SKM-1 treated with dmso at 0.1 percent for 144 hours (cell line): Measurements from ENCODE around the gene TMEM43.
A peak's percentile ranks its signal among the peaks of the same experiment; 100 is the strongest.

Source experiments
- DNase-seq: peaks from one replicate; lab custom pipeline; 2025; ENCODE audit not compliant: unreplicated experiment; lab: John Stamatoyannopoulos, UW

Gene TMEM43

DNA sequence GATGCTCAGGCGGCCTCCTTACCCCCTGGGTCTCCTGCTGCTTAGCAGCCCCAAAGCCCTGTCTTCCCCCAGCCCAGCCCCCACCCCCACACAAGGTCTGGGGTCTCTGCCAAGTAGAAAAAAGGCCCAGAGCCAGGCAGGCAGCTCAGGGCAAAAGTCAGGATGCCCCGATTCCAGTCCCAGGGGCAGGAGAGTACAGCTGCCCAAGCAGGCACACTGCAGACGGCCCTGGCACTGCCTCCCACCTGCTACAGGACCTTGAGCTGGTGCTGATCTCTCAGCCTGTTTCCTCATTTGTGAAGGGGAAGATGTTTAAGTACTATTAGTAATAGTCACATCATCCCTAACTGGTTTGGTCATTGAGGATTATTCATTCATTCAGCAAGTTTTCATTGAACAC, 12.6 kb downstream of the TMEM43 start:
- no peak for DNase-seq

DNA sequence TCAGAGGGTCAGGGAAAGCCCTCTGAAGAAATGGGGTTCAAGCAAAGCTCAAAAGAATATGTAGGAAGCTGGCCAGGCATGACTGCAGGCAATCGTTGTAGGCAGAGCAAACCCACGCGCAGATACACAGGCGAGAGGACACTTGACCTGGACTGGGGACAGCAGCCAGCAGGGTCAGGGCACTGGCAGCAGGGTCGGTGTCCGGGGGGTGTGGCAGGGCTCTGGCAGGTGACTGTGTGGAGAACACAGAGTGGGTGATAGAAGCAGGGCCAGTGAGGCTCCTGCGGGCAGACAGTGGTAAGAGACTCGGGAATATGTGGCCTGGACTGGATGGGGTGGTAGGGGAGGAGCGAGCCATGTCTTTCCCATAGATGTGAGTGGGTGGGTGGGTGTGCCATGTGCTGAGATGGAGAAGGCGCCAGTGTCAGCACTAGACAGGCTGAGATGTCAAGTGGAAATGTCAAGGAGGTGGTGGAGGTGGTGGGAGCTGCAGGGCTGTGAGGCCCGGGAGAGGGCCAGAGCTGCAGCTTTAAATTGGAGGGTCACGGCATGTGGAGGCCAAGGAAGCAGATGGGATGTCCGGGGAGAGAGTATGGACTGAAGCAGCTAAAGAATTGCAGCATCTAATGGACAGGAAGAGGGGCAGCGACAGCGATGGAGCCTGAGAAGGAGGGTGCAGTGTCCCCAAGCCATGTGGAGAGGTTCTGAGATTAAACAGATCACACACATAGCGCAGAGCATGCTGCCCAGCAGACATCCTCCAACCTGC, 13.4 kb downstream of the TMEM43 start:
- no peak for DNase-seq

GRCh38 chr3:14138878-14139655, 14.2 kb downstream of the TMEM43 start:
- no peak for DNase-seq

GRCh38 chr3:14139771-14140170, 14.9 kb downstream of the TMEM43 start:
- no peak for DNase-seq

- DNase-seq: no peak
Measured at GRCh38 chr3:14140668-14141067, 15.8 kb downstream of the TMEM43 start.

GRCh38 chr3:14141144-14141543, 16.3 kb downstream of the TMEM43 start:
- no peak for DNase-seq

GRCh38 chr3:14141602-14142341, 16.9 kb downstream of the TMEM43 start:
- DNase-seq: no peak

DNA sequence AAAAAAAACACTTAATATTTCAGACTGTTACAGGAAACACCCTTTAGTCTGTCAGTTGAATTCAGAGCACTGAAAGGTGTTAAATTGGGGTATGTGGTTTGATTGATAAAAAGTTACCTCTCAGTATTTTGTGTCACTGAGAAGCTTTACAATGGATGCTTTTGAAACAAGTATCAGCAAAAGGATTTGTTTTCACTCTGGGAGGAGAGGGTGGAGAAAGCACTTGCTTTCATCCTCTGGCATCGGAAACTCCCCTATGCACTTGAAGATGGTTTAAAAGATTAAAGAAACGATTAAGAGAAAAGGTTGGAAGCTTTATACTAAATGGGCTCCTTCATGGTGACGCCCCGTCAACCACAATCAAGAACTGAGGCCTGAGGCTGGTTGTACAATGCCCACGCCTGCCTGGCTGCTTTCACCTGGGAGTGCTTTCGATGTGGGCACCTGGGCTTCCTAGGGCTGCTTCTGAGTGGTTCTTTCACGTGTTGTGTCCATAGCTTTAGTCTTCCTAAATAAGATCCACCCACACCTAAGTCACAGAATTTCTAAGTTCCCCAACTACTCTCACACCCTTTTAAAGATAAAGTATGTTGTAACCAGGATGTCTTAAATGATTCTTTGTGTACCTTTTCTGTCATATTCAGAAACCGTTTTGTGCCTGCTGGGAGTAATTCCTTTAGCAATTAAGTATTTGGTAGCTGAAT, 17.9 kb downstream of the TMEM43 start:
- no peak for DNase-seq

GRCh38 chr3:14143271-14144225, 18.7 kb downstream of the TMEM43 start:
- peak; percentile 23 for DNase-seq

GRCh38 chr3:14144423-14145075, 19.7 kb downstream of the TMEM43 start:
- DNase-seq: peak; percentile 94

DNA sequence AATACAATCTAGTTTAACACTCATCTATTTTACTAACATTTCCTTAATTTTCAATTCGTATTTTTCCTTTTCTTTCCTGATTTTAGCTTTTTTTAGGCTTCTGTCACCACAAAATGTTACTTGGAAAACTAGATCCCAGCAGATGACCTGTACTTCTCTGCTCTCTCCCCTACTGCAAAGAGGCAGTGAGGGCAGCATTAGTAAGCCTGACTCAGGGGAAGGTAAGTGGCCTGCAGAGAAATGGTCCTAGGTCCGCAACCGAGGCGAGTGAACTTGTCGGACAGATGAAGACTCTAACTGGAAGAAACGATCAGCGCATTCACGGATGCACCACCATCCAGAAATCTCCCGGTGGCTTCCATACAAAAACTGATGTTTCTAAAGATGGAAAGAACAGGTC, 20.4 kb downstream of the TMEM43 start:
- no peak for DNase-seq

DNA sequence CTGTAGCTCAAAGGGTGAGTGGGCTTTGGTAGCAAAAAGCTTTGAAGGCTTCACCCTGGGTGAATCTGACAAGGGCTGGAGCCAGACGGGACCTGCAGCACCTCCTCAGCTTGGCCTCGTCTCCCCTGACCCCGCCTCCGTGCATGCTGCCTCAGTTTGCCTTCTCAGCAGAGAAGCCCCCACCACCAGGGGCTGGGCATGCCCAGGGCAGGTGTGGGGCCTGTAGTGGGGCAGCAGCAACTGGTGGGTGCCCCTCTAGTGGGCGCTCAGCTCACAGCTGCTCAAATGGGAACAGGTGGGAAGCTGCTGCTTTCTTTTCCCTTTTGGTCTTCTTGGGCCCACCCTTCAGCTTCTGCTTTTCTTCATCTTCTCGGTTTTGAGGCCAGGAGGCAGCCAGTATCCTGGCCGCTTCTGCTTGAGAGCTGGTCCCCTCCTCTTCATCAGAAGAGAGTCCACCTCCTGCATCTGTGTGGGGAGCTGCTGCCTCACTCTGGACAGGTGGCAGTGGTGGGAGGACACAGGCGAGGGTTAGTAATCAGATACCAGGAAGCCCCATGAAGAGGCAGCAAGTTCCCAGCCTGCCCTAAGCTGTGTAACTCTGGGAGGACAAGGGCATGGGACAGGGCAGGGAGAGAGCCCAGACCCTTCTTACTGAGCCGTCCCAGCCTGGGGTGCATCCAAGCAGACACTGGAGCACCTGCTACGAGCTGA, 21.0 kb downstream of the TMEM43 start:
- DNase-seq: no peak

DNA sequence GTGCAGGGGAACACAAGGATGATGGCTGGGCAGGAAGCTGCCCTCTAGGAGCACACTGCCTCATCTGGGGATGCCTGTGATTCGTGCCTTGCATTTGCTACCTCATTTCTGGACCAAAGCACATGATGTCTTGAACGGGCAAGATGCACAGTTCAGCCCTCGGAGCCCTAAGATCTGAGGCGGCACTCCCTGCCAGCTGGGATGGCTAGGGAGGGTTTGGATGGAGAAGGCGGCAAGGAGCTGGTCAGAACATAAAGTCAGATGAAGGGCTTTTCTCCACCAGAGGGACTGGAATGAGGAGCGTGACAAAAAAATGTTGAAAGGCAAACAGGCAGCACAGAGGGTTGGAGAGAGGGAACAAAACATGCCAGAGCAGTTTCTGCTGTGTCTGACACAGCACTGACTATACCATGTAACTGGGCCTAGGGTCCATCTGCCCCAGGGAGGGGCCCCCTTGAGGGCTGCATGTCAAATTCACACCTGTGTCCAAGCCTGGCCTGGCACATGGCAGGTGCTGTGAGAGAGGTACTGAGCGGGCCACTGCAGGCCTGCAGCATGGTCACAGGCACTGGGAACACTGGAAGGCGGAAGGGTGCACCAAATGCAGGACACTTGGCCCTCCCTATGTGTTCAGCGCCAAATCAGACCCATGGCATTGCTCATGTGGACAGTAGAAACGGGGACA, 21.7 kb downstream of the TMEM43 start:
- no peak for DNase-seq

GRCh38 chr3:14147066-14147435, 22.2 kb downstream of the TMEM43 start:
- no peak for DNase-seq

DNA sequence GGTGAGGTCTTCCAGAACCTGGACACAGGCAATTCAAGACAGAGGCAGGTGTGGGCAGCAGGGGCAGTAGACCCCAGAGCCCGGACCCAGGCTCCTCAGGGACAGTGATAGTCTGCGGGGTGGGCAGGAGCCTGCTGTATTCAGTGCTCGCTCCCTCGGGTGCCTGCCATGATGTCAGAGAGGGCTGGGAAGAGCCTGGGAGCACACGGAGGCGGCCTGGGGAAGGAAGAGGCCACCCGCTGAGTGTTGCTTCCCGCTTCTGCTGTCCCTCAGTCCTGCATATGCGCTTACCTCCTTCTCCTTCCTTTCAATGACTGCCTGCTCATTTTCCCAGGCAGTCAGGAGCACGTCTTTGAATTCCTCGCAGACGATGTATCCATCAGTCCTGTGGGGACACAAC, 22.8 kb downstream of the TMEM43 start:
- no peak for DNase-seq

- DNase-seq: no peak
Measured at GRCh38 chr3:14148041-14148985, 23.5 kb downstream of the TMEM43 start.

GRCh38 chr3:14150078-14150477, 25.2 kb downstream of the TMEM43 start:
- no peak for DNase-seq
